AG04450 (cell line): Measurements from ENCODE around the gene NLRC5. TPM values are rescaled to one million over a fixed set of nuclear protein-coding genes. Genes with fewer than 3 reads are reported as not detected.
"Not testable (repeated sequence)": the region's sequence is repeated elsewhere in the genome, so short reads cannot be mapped to it uniquely, and the experiment has no call there.

Source experiments
- CTCF ChIA-PET: fragments of 300-600, 350-600 bp; formaldehyde crosslinking; extraction: SDS; loops from one replicate; lab custom pipeline; 2022; ENCODE audit warnings: antibody characterized with exemption, inconsistent platforms; lab: Charles Lee
- POLR2A ChIA-PET: fragments of 350-600 bp; formaldehyde crosslinking; extraction: SDS; loops from one replicate; lab custom pipeline; 2021; ENCODE audit warnings: antibody characterized with exemption, inconsistent platforms; lab: Yijun Ruan, JAX
- DNase-seq: peaks from one replicate; pipeline ENCODE4 v3.0.0-alpha.2; 2011; ENCODE audit warnings: low read depth, low spot score
- H3K27ac ChIP-seq: one replicate; pipeline ENCODE4 v1.5.1; 2012; ENCODE audit warnings: low read depth, low read length, control low read depth
- H3K27me3 ChIP-seq: one replicate; pipeline ENCODE4 v1.6.0; 2012; ENCODE audit warnings: low read length; ENCODE audit not compliant: control insufficient read depth, insufficient read depth
- H3K4me3 ChIP-seq: 2 replicates; pipeline ENCODE4 v1.5.1; 2011; ENCODE audit warnings: mild to moderate bottlenecking, low read depth, low read length, control low read depth
- H3K9me3 ChIP-seq: 2 replicates; pipeline ENCODE4 v1.5.1; 2012; ENCODE audit warnings: low read length; ENCODE audit not compliant: control insufficient read depth, insufficient read depth
- CTCF ChIP-seq: IDR thresholded peaks from 2 replicates; pipeline ENCODE4 v1.5.1; 2011; ENCODE audit warnings: low read depth, low read length, control low read depth, inconsistent platforms
- polyA plus RNA-seq: library from polyadenylated mRNA; depleted of rRNA; stranded (reverse); fragments of >200 nt; gene quantifications from 2 replicates; pipeline ENCODE4 v1.2.3, GENCODE V29; 2011

Gene NLRC5
- polyA plus RNA-seq, 1 experiment = 9.2 TPM

GRCh38 chr16:57107321-57107922 lies 118.1 kb downstream of the NLRC5 start:
- Histone ChIP-seq H3K4me3 (no peak overlapping the region), H3K27ac (no peak overlapping the region), H3K9me3 (no peaks in the 10 kb centered on the region), H3K27me3 (no peaks in the 10 kb centered on the region)
- ChIA-PET CTCF (interaction anchor here (0.9 to 1.0 kb wide), 3 partner anchors 15 to 309 kb away, joined by 3 to 6 read pairs (median 3); partner anchors contain the start of gene CPNE2), POLR2A (interaction anchor here (0.6 kb wide), 1 partner anchor 244 kb away, joined by 4 read pairs; no protein-coding TSS in a partner anchor)
- TF ChIP-seq CTCF = no peak
- no peak for DNase-seq

- CTCF ChIA-PET = no interaction called here
- no peak for DNase-seq
Observed at GRCh38 chr16:57108432-57108831, 119.1 kb downstream of the NLRC5 start.

GRCh38 chr16:57109259-57110105 lies 120.1 kb downstream of the NLRC5 start:
- H3K9me3 ChIP-seq, DNase-seq, POLR2A ChIA-PET, H3K27me3 ChIP-seq, H3K4me3 ChIP-seq, H3K27ac ChIP-seq: not testable (repeated sequence)
- CTCF ChIA-PET = interaction anchor here (0.8 to 1.1 kb wide), 3 partner anchors 16 to 26 kb away, joined by 3 read pairs; partner anchors contain the start of gene CPNE2

More at GRCh38 chr16:57108432-57108831, 119.1 kb downstream of the NLRC5 start:
- no peak for TF ChIP-seq CTCF
- Histone ChIP-seq H3K9me3 (no peaks in the 10 kb centered on the region), H3K27me3 (no peaks in the 10 kb centered on the region), H3K4me3 (no peak overlapping the region), H3K27ac (no peak overlapping the region)
- POLR2A ChIA-PET = no interaction called here

- ChIA-PET POLR2A (no interaction called here), CTCF (interaction anchor here (1.0 to 1.3 kb wide), 3 partner anchors 10 to 27 kb away, joined by 3 to 9 read pairs (median 8); partner anchors contain the start of gene CPNE2)
- DNase-seq = no peak
- no peaks in the 10 kb centered on the region; the same call in 1 of the 2 replicates for H3K9me3 ChIP-seq
- H3K4me3 ChIP-seq = no peak overlapping the region
- H3K27me3 ChIP-seq = no peaks in the 10 kb centered on the region
- TF ChIP-seq CTCF = no peak
- H3K27ac ChIP-seq = no peak overlapping the region
Observed at GRCh38 chr16:57110937-57111336, 121.6 kb downstream of the NLRC5 start.

- ChIA-PET POLR2A (no interaction called here), CTCF (interaction anchor here (1.0 to 1.3 kb wide), 3 partner anchors 10 to 27 kb away, joined by 3 to 9 read pairs (median 8); partner anchors contain the start of gene CPNE2)
- no peak for TF ChIP-seq CTCF
- no peak for DNase-seq
- no peaks in the 10 kb centered on the region; the same call in 1 of the 2 replicates for H3K9me3 ChIP-seq
- no peaks in the 10 kb centered on the region for H3K27me3 ChIP-seq
- H3K27ac ChIP-seq = no peak overlapping the region
- H3K4me3 ChIP-seq = no peak overlapping the region
Observed at GRCh38 chr16:57111420-57111819, 122.1 kb downstream of the NLRC5 start.
